GM19193 (cell line): ENCODE data around the gene PODNL1.

ENCODE experiments used
- POLR2A ChIP-seq: IDR thresholded peaks from 4 replicates; pipeline ENCODE4 v1.6.1; 2011; ENCODE audit not compliant: insufficient read depth, insufficient read length; ENCODE audit errors: extremely low read depth

PODNL1 gene

GRCh38 chr19:13963603-13964105 lies 25.4 kb upstream of the PODNL1 start:
- no peak for TF ChIP-seq POLR2A

- TF ChIP-seq POLR2A, result no peak
Measured at GRCh38 chr19:13962699-13963602, 24.7 kb upstream of the PODNL1 start.

- no peak for TF ChIP-seq POLR2A
Measured at GRCh38 chr19:13961826-13962698, 23.8 kb upstream of the PODNL1 start.

GRCh38 chr19:13960863-13961784 lies 22.9 kb upstream of the PODNL1 start:
- no peak for TF ChIP-seq POLR2A

- no peak for TF ChIP-seq POLR2A
Measured at GRCh38 chr19:13959962-13960862, 22.0 kb upstream of the PODNL1 start.

- TF ChIP-seq POLR2A, result no peak
Measured at GRCh38 chr19:13959141-13959961, 21.1 kb upstream of the PODNL1 start.

- no peak for TF ChIP-seq POLR2A
Measured at GRCh38 chr19:13958043-13958442, 19.8 kb upstream of the PODNL1 start.

GRCh38 chr19:13957051-13957450 lies 18.8 kb upstream of the PODNL1 start:
- TF ChIP-seq POLR2A, result no peak

- TF ChIP-seq POLR2A, result no peak
Measured at GRCh38 chr19:13956365-13956744, 18.1 kb upstream of the PODNL1 start.

GRCh38 chr19:13955662-13956364 lies 17.6 kb upstream of the PODNL1 start:
- no peak for TF ChIP-seq POLR2A

- TF ChIP-seq POLR2A, result no peak
Measured at GRCh38 chr19:13954185-13954584, 16.0 kb upstream of the PODNL1 start.

GRCh38 chr19:13952931-13953531 lies 14.8 kb upstream of the PODNL1 start:
- no peak for TF ChIP-seq POLR2A
